Measurements from ENCODE around the gene AKAP5. TPM values are rescaled to one million over a fixed set of nuclear protein-coding genes. Genes with fewer than 3 reads are reported as not detected.
A peak's percentile ranks its signal among the peaks of the same experiment; 100 is the strongest.

The AKAP5 gene
- total and polyA plus RNA-seq, 5 donors from 2014 or later = 0.08 to 1.3 (median 0.54) TPM; not detected in 1

GRCh38 chr14:64493455-64493854 is 28.2 kb downstream of the AKAP5 start:
- Histone ChIP-seq H3K36me3 (ENCODE audit: control insufficient read depth, insufficient read depth, low read length) (peaks cover 41% of the 10 kb centered on the region), H3K9me3 (ENCODE audit: control insufficient read depth in 2 of 2, low read length in 2 of 2) (no peaks in the 10 kb centered on the region), H3K4me3 (ENCODE audit: low read depth, low read length) (peak overlapping the region; percentile 21), H3K27ac (ENCODE audit: insufficient read depth, low read length, poor library complexity, severe bottlenecking) (no peak overlapping the region), H3K27me3 (ENCODE audit: control insufficient read depth, insufficient read depth, low read length) (no peaks in the 10 kb centered on the region), H3K4me1 (ENCODE audit: control insufficient read depth, insufficient read depth, low read length, poor library complexity, severe bottlenecking) (peaks cover 38% of the 10 kb centered on the region)
- ATAC-seq (ENCODE audit: low read depth in 2 of 2) (no peak), DNase-seq (no peak)
- H3K9me3 Mint-ChIP-seq = no peaks in the 10 kb centered on the region
- H3K4me1 Mint-ChIP-seq = peaks cover 39 to 78% (median 56%) of the 10 kb centered on the region in 4 donors
- peak overlapping the region in 3 of 4 donors; percentile 21 to 78 (median 63) for H3K4me3 Mint-ChIP-seq
- no peaks in the 10 kb centered on the region for H3K27me3 Mint-ChIP-seq
- peaks cover 37% of the 10 kb centered on the region for H3K36me3 Mint-ChIP-seq
- peak overlapping the region in 2 of 3 donors; percentile 9 to 62 for H3K27ac Mint-ChIP-seq

GRCh38 chr14:64495252-64495651 is 30.0 kb downstream of the AKAP5 start:
- H3K9me3 Mint-ChIP-seq = no peaks in the 10 kb centered on the region
- Histone ChIP-seq H3K27me3 (ENCODE audit: control insufficient read depth, insufficient read depth, low read length) (no peaks in the 10 kb centered on the region), H3K4me3 (ENCODE audit: low read depth, low read length) (no peak overlapping the region), H3K4me1 (ENCODE audit: control insufficient read depth, insufficient read depth, low read length, poor library complexity, severe bottlenecking) (peaks cover 53% of the 10 kb centered on the region), H3K36me3 (ENCODE audit: control insufficient read depth, insufficient read depth, low read length) (peaks cover 34% of the 10 kb centered on the region), H3K9me3 (ENCODE audit: control insufficient read depth in 2 of 2, low read length in 2 of 2) (no peaks in the 10 kb centered on the region), H3K27ac (ENCODE audit: insufficient read depth, low read length, poor library complexity, severe bottlenecking) (no peak overlapping the region)
- DNase-seq (no peak), ATAC-seq (ENCODE audit: low read depth in 2 of 2) (no peak)
- peaks cover 36% of the 10 kb centered on the region for H3K36me3 Mint-ChIP-seq
- peak overlapping the region in 2 of 3 donors; percentile 22 to 63 for H3K27ac Mint-ChIP-seq
- no peaks in the 10 kb centered on the region for H3K27me3 Mint-ChIP-seq
- peaks cover 45 to 91% (median 65%) of the 10 kb centered on the region in 4 donors for H3K4me1 Mint-ChIP-seq
- peak overlapping the region in 3 of 4 donors; percentile 10 to 59 (median 18) for H3K4me3 Mint-ChIP-seq

GRCh38 chr14:64496764-64497163 is 31.5 kb downstream of the AKAP5 start:
- peak in 1 of 3 donors; percentile 27 for DNase-seq
- Mint-ChIP-seq H3K4me3 (peak overlapping the region; percentile 11 to 76 (median 72)), H3K27ac (peak overlapping the region; percentile 64 to 93 (median 82)), H3K4me1 (peaks cover 45 to 90% (median 56%) of the 10 kb centered on the region in 4 donors), H3K36me3 (peaks cover 30% of the 10 kb centered on the region), H3K27me3 (no peaks in the 10 kb centered on the region), H3K9me3 (no peaks in the 10 kb centered on the region)
- Histone ChIP-seq H3K4me3 (ENCODE audit: low read depth, low read length) (peak overlapping the region; percentile 41), H3K9me3 (ENCODE audit: control insufficient read depth in 2 of 2, low read length in 2 of 2) (no peaks in the 10 kb centered on the region), H3K27ac (ENCODE audit: insufficient read depth, low read length, poor library complexity, severe bottlenecking) (peak overlapping the region; percentile 64), H3K27me3 (ENCODE audit: control insufficient read depth, insufficient read depth, low read length) (no peaks in the 10 kb centered on the region), H3K36me3 (ENCODE audit: control insufficient read depth, insufficient read depth, low read length) (peaks cover 29% of the 10 kb centered on the region), H3K4me1 (ENCODE audit: control insufficient read depth, insufficient read depth, low read length, poor library complexity, severe bottlenecking) (peaks cover 64% of the 10 kb centered on the region)
- ATAC-seq (ENCODE audit: low read depth in 2 of 2) = peak; percentile 57

GRCh38 chr14:64500088-64500487 is 34.8 kb downstream of the AKAP5 start:
- Histone ChIP-seq H3K27ac (ENCODE audit: insufficient read depth, low read length, poor library complexity, severe bottlenecking) (peak overlapping the region; percentile 100), H3K4me3 (ENCODE audit: low read depth, low read length) (peak overlapping the region; percentile 95)

GRCh38 chr14:64501411-64502171 is 36.3 kb downstream of the AKAP5 start:
- H3K4me1 Mint-ChIP-seq = peaks cover 14 to 61% (median 43%) of the 10 kb centered on the region in 4 donors
- H3K27me3 Mint-ChIP-seq = peaks cover 8% of the 10 kb centered on the region
- peaks cover 0 to 2% (median 0%) of the 10 kb centered on the region in 7 donors for H3K9me3 Mint-ChIP-seq
- DNase-seq (peak in 2 of 3 donors; percentile 56 to 73), ATAC-seq (ENCODE audit: low read depth in 2 of 2) (no peak)
- Histone ChIP-seq H3K9me3 (ENCODE audit: control insufficient read depth in 2 of 2, low read length in 2 of 2) (no peaks in the 10 kb centered on the region), H3K36me3 (ENCODE audit: control insufficient read depth, insufficient read depth, low read length) (peaks cover 12% of the 10 kb centered on the region), H3K27ac (ENCODE audit: insufficient read depth, low read length, poor library complexity, severe bottlenecking) (peak overlapping the region; percentile 100), H3K4me3 (ENCODE audit: low read depth, low read length) (peak overlapping the region; percentile 95), H3K27me3 (ENCODE audit: control insufficient read depth, insufficient read depth, low read length) (no peaks in the 10 kb centered on the region), H3K4me1 (ENCODE audit: control insufficient read depth, insufficient read depth, low read length, poor library complexity, severe bottlenecking) (peaks cover 70% of the 10 kb centered on the region)
- peaks cover 17% of the 10 kb centered on the region for H3K36me3 Mint-ChIP-seq
- peak overlapping the region; percentile 94 to 100 (median 94) for H3K27ac Mint-ChIP-seq
- H3K4me3 Mint-ChIP-seq = peak overlapping the region; percentile 90 to 100 (median 96)

More at GRCh38 chr14:64500088-64500487, 34.8 kb downstream of the AKAP5 start:
- DNase-seq = no peak
- H3K27ac Mint-ChIP-seq = peak overlapping the region; percentile 94 to 98 (median 94)
- H3K27me3 Mint-ChIP-seq = peaks cover 8% of the 10 kb centered on the region
- no peak for ATAC-seq (ENCODE audit: low read depth in 2 of 2)
- H3K9me3 ChIP-seq (ENCODE audit: control insufficient read depth in 2 of 2, low read length in 2 of 2) = no peaks in the 10 kb centered on the region
- H3K9me3 Mint-ChIP-seq = peaks cover 0 to 2% (median 0%) of the 10 kb centered on the region in 7 donors
- H3K36me3 Mint-ChIP-seq = peaks cover 22% of the 10 kb centered on the region
- no peaks in the 10 kb centered on the region for H3K27me3 ChIP-seq (ENCODE audit: control insufficient read depth, insufficient read depth, low read length)
- H3K36me3 ChIP-seq (ENCODE audit: control insufficient read depth, insufficient read depth, low read length) = peaks cover 16% of the 10 kb centered on the region
- peaks cover 74% of the 10 kb centered on the region for H3K4me1 ChIP-seq (ENCODE audit: control insufficient read depth, insufficient read depth, low read length, poor library complexity, severe bottlenecking)
- peaks cover 20 to 66% (median 40%) of the 10 kb centered on the region in 4 donors for H3K4me1 Mint-ChIP-seq
- peak overlapping the region; percentile 90 to 100 (median 96) for H3K4me3 Mint-ChIP-seq

GRCh38 chr14:64502456-64502855 is 37.2 kb downstream of the AKAP5 start:
- Mint-ChIP-seq H3K9me3 (peaks cover 0 to 2% (median 0%) of the 10 kb centered on the region in 7 donors), H3K36me3 (peaks cover 13% of the 10 kb centered on the region), H3K27ac (peak overlapping the region; percentile 94 to 100 (median 94)), H3K27me3 (peaks cover 8% of the 10 kb centered on the region), H3K4me3 (peak overlapping the region; percentile 90 to 100 (median 96)), H3K4me1 (peaks cover 10 to 63% (median 43%) of the 10 kb centered on the region in 4 donors)
- Histone ChIP-seq H3K36me3 (ENCODE audit: control insufficient read depth, insufficient read depth, low read length) (peaks cover 12% of the 10 kb centered on the region), H3K27ac (ENCODE audit: insufficient read depth, low read length, poor library complexity, severe bottlenecking) (peak overlapping the region; percentile 100), H3K27me3 (ENCODE audit: control insufficient read depth, insufficient read depth, low read length) (no peaks in the 10 kb centered on the region), H3K4me1 (ENCODE audit: control insufficient read depth, insufficient read depth, low read length, poor library complexity, severe bottlenecking) (peaks cover 70% of the 10 kb centered on the region), H3K9me3 (ENCODE audit: control insufficient read depth in 2 of 2, low read length in 2 of 2) (no peaks in the 10 kb centered on the region), H3K4me3 (ENCODE audit: low read depth, low read length) (peak overlapping the region; percentile 95)
- ATAC-seq (ENCODE audit: low read depth in 2 of 2) = no peak
- DNase-seq = peak in 2 of 3 donors; percentile 31 to 47

GRCh38 chr14:64502887-64503433 is 37.7 kb downstream of the AKAP5 start:
- no peaks in the 10 kb centered on the region for H3K9me3 ChIP-seq (ENCODE audit: control insufficient read depth in 2 of 2, low read length in 2 of 2)
- H3K4me1 Mint-ChIP-seq = peaks cover 15 to 63% (median 44%) of the 10 kb centered on the region in 4 donors
- DNase-seq (peak in 1 of 3 donors; percentile 63), ATAC-seq (ENCODE audit: low read depth in 2 of 2) (no peak)
- H3K4me3 Mint-ChIP-seq = peak overlapping the region; percentile 90 to 100 (median 96)
- peak overlapping the region; percentile 94 to 100 (median 94) for H3K27ac Mint-ChIP-seq
- H3K27me3 Mint-ChIP-seq = peaks cover 8% of the 10 kb centered on the region
- peak overlapping the region; percentile 95 for H3K4me3 ChIP-seq (ENCODE audit: low read depth, low read length)
- peaks cover 9% of the 10 kb centered on the region for H3K36me3 Mint-ChIP-seq
- H3K4me1 ChIP-seq (ENCODE audit: control insufficient read depth, insufficient read depth, low read length, poor library complexity, severe bottlenecking) = peaks cover 70% of the 10 kb centered on the region
- no peaks in the 10 kb centered on the region for H3K27me3 ChIP-seq (ENCODE audit: control insufficient read depth, insufficient read depth, low read length)
- peaks cover 0 to 2% (median 0%) of the 10 kb centered on the region in 7 donors for H3K9me3 Mint-ChIP-seq
- peak overlapping the region; percentile 100 for H3K27ac ChIP-seq (ENCODE audit: insufficient read depth, low read length, poor library complexity, severe bottlenecking)
- peaks cover 7% of the 10 kb centered on the region for H3K36me3 ChIP-seq (ENCODE audit: control insufficient read depth, insufficient read depth, low read length)

Measured in CD4-positive, CD25-positive, alpha-beta regulatory T cell (primary cell).